ENCODE data around the gene ZMYND12.

The ZMYND12 gene

DNA sequence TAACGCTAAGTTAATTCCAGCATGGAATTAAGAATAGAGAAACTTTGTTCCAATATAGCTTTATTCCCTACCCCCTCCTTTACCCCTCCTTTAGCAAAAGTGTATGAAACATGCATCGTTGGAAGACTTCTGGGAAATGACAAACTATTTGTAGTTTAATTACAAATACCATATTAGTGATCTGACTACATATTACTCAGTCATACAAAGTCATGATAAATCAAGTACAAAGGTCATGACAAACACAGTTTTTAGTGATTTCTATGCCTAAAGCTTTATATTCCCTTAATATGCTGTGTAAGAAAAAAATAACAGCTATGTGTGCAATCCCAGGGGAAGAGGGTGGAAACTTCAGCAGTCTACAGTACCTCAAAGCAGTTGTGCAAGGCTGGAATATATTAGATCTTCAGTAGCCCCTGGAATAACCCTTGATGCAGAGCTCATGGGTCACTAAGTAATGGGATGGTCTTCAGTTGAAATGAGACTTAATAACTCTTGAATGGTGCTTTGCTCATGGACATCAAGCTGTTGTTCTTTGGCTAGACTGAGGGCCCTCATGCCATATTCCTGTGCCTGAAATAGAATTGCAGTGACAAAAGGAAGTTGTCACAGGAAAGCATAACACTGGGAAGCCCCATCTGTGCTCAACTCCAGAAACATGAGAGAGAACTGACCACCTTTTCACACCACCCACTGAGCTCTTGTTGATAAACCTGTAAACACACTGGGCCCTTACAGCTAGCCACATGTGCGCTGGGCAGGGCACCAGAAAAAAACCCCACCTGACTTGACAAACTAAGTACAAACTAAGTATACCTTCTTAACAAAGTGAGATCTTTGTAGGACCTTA, 25.3 kb downstream of the ZMYND12 start:
- no peak for DNase-seq
- H3K27ac Mint-ChIP-seq: no peak overlapping the region
- no peaks in the 10 kb centered on the region for H3K36me3 Mint-ChIP-seq (ENCODE audit: insufficient read depth)
- H3K4me3 Mint-ChIP-seq: no peak overlapping the region
- H3K4me1 Mint-ChIP-seq (ENCODE audit: low read depth in 2 of 2): no peaks in the 10 kb centered on the region
- H3K9me3 Mint-ChIP-seq: no peaks in the 10 kb centered on the region
- peaks cover 0 to 6% of the 10 kb centered on the region in 2 donors for H3K27me3 Mint-ChIP-seq
- no peak for ATAC-seq (replicated peaks)

GRCh38 chr1:42429603-42430002, 26.2 kb downstream of the ZMYND12 start:
- H3K9me3 Mint-ChIP-seq: no peaks in the 10 kb centered on the region
- H3K27me3 Mint-ChIP-seq: peaks cover 5 to 11% of the 10 kb centered on the region in 2 donors
- H3K4me3 Mint-ChIP-seq: no peak overlapping the region
- no peak for DNase-seq
- no peaks in the 10 kb centered on the region for H3K4me1 Mint-ChIP-seq (ENCODE audit: low read depth in 2 of 2)
- H3K36me3 Mint-ChIP-seq (ENCODE audit: insufficient read depth): no peaks in the 10 kb centered on the region
- no peak for ATAC-seq (replicated peaks)
- H3K27ac Mint-ChIP-seq: no peak overlapping the region

GRCh38 chr1:42427240-42427639, 28.6 kb downstream of the ZMYND12 start:
- Mint-ChIP-seq H3K36me3 (ENCODE audit: insufficient read depth) (no peaks in the 10 kb centered on the region), H3K27ac (no peak overlapping the region), H3K4me1 (ENCODE audit: low read depth in 2 of 2) (no peaks in the 10 kb centered on the region), H3K9me3 (no peaks in the 10 kb centered on the region), H3K27me3 (peaks cover 21% of the 10 kb centered on the region in 2 donors), H3K4me3 (no peak overlapping the region)
- DNase-seq: no peak
- no peak for ATAC-seq (replicated peaks)

DNA sequence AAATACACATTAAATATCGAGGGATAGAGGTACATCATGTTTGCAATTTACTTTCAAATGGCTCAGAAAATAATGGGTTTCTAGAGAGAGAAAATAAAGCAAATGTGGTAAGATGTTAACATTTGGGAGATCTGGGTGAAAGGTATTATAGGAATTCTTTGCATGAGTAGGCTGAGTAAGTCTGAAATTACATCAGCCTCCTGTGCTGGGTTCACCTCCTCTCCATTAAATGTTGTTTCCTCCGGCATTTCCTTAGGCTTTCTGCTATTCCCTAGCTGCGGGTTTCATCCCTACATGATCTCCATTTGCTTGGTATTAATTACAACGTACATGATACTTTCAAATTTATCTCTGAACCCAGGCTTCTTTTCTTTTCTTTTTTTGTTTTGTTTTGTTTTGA, 31.6 kb downstream of the ZMYND12 start:
- no peaks in the 10 kb centered on the region for H3K4me1 Mint-ChIP-seq (ENCODE audit: low read depth in 2 of 2)
- no peaks in the 10 kb centered on the region for H3K9me3 Mint-ChIP-seq
- DNase-seq (no peak), ATAC-seq (replicated peaks) (no peak)
- H3K27ac Mint-ChIP-seq: no peak overlapping the region
- no peak overlapping the region for H3K4me3 Mint-ChIP-seq
- H3K36me3 Mint-ChIP-seq (ENCODE audit: insufficient read depth): no peaks in the 10 kb centered on the region
- peaks cover 39 to 42% of the 10 kb centered on the region in 2 donors for H3K27me3 Mint-ChIP-seq

DNA sequence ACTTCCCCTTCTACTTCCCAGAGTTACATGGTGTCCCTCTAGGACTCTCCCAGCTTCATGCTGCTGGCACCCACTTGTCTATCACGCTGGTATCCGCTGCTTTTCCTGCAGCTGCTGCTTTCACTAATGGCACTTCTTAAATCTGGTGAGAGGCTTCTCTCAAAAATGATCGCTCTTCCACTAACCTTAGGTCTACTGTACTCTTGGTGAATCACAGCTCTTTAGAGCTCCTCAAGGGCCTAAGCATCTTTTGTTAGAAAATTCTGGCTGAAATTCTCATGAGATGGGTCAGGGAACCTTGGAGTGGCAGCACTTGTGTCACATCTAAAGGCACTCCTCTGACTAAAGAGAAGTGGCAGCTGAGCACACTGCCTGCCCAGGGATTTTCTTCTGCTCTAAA, 32.1 kb downstream of the ZMYND12 start:
- no peak for DNase-seq
- Mint-ChIP-seq H3K4me1 (ENCODE audit: low read depth in 2 of 2) (no peaks in the 10 kb centered on the region), H3K27ac (no peak overlapping the region), H3K27me3 (peaks cover 39 to 42% of the 10 kb centered on the region in 2 donors), H3K4me3 (no peak overlapping the region), H3K36me3 (ENCODE audit: insufficient read depth) (no peaks in the 10 kb centered on the region), H3K9me3 (no peaks in the 10 kb centered on the region)
- no peak for ATAC-seq (replicated peaks)

- Mint-ChIP-seq H3K36me3 (ENCODE audit: insufficient read depth) (no peaks in the 10 kb centered on the region), H3K27me3 (peaks cover 39 to 42% of the 10 kb centered on the region in 2 donors), H3K4me3 (no peak overlapping the region), H3K27ac (no peak overlapping the region), H3K9me3 (no peaks in the 10 kb centered on the region), H3K4me1 (ENCODE audit: low read depth in 2 of 2) (no peaks in the 10 kb centered on the region)
- ATAC-seq (replicated peaks) (no peak), DNase-seq (no peak)
Measured at GRCh38 chr1:42422737-42423136, 33.1 kb downstream of the ZMYND12 start.

- no peak overlapping the region for H3K4me3 Mint-ChIP-seq
- no peak overlapping the region for H3K27ac Mint-ChIP-seq
- ATAC-seq (replicated peaks) (no peak), DNase-seq (no peak)
- no peaks in the 10 kb centered on the region for H3K36me3 Mint-ChIP-seq (ENCODE audit: insufficient read depth)
- H3K4me1 Mint-ChIP-seq (ENCODE audit: low read depth in 2 of 2): no peaks in the 10 kb centered on the region
- H3K27me3 Mint-ChIP-seq: peaks cover 39 to 42% of the 10 kb centered on the region in 2 donors
- H3K9me3 Mint-ChIP-seq: no peaks in the 10 kb centered on the region
Measured at GRCh38 chr1:42420911-42421585, 34.8 kb downstream of the ZMYND12 start.

DNA sequence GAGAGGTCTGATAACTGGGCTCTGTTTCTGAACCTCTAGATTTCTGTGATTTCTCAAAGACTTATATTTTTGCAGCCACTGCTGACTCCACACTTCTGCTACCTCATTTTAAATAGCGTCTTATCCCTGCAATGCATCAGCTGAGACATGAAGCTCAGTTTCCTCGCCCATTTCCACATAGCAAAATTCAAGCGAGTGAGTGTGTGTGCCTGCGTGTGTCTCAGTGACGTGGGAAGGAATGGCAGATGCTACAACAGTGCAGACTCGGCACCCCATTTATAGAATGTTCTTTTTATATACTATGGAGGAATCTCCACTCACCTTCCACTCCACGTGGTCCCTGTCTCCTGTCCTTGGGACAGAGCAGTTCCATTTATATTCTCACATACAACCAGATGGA, 35.7 kb downstream of the ZMYND12 start:
- ATAC-seq (replicated peaks) (no peak), DNase-seq (no peak)
- Mint-ChIP-seq H3K27ac (no peak overlapping the region), H3K4me3 (no peak overlapping the region), H3K27me3 (peaks cover 41 to 46% of the 10 kb centered on the region in 2 donors), H3K4me1 (ENCODE audit: low read depth in 2 of 2) (no peaks in the 10 kb centered on the region), H3K36me3 (ENCODE audit: insufficient read depth) (no peaks in the 10 kb centered on the region), H3K9me3 (no peaks in the 10 kb centered on the region)

GRCh38 chr1:42419126-42419821, 36.5 kb downstream of the ZMYND12 start:
- DNase-seq (no peak), ATAC-seq (replicated peaks) (no peak)
- Mint-ChIP-seq H3K27ac (no peak overlapping the region), H3K27me3 (peaks cover 39 to 46% of the 10 kb centered on the region in 2 donors), H3K9me3 (no peaks in the 10 kb centered on the region), H3K4me1 (ENCODE audit: low read depth in 2 of 2) (no peaks in the 10 kb centered on the region), H3K36me3 (ENCODE audit: insufficient read depth) (no peaks in the 10 kb centered on the region), H3K4me3 (no peak overlapping the region)

- H3K27me3 Mint-ChIP-seq: peaks cover 37 to 41% of the 10 kb centered on the region in 2 donors
Measured at GRCh38 chr1:42418516-42418915, 37.3 kb downstream of the ZMYND12 start.

GRCh38 chr1:42417166-42417565, 38.7 kb downstream of the ZMYND12 start:
- no peak for ATAC-seq (replicated peaks)
- no peaks in the 10 kb centered on the region for H3K4me1 Mint-ChIP-seq (ENCODE audit: low read depth in 2 of 2)
- no peak overlapping the region for H3K4me3 Mint-ChIP-seq
- peaks cover 35 to 36% of the 10 kb centered on the region in 2 donors for H3K27me3 Mint-ChIP-seq
- DNase-seq: no peak
- no peaks in the 10 kb centered on the region for H3K36me3 Mint-ChIP-seq (ENCODE audit: insufficient read depth)
- H3K27ac Mint-ChIP-seq: no peak overlapping the region
- no peaks in the 10 kb centered on the region for H3K9me3 Mint-ChIP-seq

More at GRCh38 chr1:42418516-42418915, 37.3 kb downstream of the ZMYND12 start:
- Mint-ChIP-seq H3K9me3 (no peaks in the 10 kb centered on the region), H3K4me3 (no peak overlapping the region), H3K4me1 (ENCODE audit: low read depth in 2 of 2) (no peaks in the 10 kb centered on the region), H3K36me3 (ENCODE audit: insufficient read depth) (no peaks in the 10 kb centered on the region), H3K27ac (no peak overlapping the region)
- ATAC-seq (replicated peaks): no peak
- no peak for DNase-seq

- Mint-ChIP-seq H3K4me1 (ENCODE audit: low read depth in 2 of 2) (no peaks in the 10 kb centered on the region), H3K36me3 (ENCODE audit: insufficient read depth) (no peaks in the 10 kb centered on the region), H3K27ac (no peak overlapping the region), H3K4me3 (no peak overlapping the region), H3K9me3 (no peaks in the 10 kb centered on the region), H3K27me3 (peaks cover 21 to 23% of the 10 kb centered on the region in 2 donors)
- ATAC-seq (replicated peaks): no peak
- no peak for DNase-seq
Measured at GRCh38 chr1:42414551-42415496, 41.0 kb downstream of the ZMYND12 start.

Measured in effector memory CD8-positive, alpha-beta T cell (primary cell).